HS-27A (cell line): Measurements from ENCODE around the gene GPR35.

Source experiments
- DNase-seq: peaks from one replicate; pipeline ENCODE4 v3.0.0-alpha.2; 2012; ENCODE audit warnings: low read depth, missing footprints

Gene GPR35

DNA sequence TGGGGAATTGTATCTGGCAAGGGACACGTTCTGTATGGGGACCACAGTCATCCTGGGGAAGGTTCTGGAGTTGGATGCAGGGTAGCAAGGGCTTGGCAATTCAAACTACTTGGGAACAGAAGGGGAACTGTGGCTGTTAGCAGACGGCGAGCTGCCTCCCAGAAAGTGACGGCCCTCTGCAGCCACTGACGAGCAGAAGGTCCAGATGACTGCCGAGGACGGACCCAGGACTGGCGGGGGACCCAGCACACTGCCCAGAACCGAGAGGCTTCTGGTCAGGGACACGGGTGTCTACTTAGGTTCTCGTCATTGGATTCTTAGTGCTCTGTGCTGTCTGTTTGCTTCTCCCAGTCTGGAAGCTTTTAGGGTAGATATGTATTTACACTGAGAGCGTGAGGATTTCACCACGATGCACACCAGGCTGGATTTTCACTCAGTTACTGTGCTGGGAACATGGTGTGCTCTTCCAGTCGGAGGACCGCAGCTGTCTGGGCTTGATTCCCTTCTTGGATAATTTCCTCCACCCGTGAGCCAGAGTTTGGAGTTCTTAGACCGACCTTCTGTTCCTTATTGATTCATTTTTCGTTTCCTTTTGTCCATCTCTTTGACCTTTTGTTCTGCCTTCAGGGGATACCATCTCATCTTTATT, 13.4 kb downstream of the GPR35 start:
- no peak for DNase-seq

DNA sequence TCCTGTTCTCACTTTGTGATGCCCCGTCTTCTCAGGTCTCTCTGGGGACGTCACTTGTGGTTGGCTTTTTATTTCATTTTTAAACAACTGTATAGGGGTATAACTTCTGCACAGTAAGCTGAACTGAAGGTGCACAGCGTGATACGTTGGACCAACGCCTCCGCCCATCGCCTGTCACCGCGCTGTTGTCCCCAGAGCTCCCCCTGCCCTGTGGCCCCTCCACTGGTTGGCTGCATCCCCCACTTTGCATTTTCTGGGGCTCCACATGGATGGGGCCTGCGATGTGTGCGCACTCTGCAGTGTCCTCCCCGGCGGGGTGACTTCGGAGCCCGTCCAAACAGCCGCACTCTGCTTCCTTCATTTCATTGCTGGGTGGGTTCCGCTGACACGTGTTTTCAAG, 14.3 kb downstream of the GPR35 start:
- no peak for DNase-seq

DNA sequence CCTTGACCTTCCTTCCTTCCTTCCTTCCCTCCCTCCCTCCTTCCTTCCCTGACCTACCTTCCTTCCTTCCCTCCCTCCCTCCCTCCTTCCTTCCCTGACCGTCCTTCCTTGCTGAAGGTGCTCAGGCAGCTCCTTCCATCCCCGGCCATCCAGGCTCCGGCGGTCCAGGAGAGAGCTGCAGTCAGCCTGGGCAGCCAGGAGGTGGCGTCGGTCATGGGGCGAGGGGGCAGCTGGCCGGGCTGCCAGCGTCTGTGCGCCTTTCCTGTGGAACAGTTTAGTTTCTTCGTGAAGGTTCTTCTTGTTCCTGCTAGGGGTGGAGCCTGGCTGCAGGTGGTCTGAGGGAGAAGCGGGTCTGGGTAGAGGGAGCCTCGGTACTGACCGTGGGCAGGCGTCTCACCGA, 15.7 kb downstream of the GPR35 start:
- no peak for DNase-seq

DNA sequence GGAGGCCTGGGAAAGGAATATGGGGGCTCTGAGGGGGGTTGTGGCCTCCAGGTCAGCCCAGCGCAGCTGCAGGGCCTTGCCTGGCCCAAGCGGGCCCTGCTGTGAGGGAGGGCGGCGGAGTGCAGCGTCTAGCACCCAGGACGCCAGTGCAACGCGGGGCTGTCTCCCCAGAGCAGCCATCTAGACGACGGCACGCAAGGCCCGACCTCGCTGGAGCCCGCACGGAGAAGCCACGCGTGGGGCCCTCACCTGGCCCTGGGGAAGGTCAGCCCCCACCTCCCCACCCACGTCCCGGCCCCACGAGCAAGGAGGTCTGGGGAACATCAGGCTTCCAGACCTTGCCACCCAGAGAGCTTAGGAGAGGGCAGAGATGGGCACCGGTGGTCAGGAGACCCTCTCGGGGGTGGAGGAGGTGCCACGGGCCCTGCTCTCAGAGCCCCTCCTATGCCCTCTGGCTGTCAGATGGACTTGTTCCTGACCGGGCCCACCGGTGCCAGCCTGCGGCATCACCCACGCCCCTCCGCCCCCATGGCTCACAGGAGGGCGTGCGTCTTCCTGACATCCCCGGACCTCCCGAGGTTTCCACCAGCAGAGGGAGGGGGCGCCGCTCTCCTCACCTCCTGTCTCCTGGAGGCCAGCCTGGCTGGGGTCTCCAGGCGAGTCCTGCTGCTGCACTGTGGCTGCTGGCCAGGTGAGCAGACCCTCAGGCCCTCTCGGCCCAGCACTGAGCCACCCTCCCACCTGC, 17.0 kb downstream of the GPR35 start:
- no peak for DNase-seq

DNA sequence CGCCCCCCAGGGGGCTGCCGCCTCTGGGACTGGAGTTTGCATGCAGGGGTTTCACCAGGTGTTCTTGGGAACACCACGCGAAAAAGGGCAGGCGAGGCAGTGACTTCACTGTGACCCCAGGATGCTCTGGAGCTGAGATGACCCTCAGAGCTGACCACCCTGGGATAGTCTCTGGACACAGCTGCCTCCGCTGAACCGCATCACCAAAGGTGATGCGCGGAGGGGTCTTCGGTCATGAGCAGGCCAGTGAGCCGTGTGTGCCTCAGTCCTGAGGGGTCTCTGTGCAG, 17.5 kb downstream of the GPR35 start:
- no peak for DNase-seq

DNA sequence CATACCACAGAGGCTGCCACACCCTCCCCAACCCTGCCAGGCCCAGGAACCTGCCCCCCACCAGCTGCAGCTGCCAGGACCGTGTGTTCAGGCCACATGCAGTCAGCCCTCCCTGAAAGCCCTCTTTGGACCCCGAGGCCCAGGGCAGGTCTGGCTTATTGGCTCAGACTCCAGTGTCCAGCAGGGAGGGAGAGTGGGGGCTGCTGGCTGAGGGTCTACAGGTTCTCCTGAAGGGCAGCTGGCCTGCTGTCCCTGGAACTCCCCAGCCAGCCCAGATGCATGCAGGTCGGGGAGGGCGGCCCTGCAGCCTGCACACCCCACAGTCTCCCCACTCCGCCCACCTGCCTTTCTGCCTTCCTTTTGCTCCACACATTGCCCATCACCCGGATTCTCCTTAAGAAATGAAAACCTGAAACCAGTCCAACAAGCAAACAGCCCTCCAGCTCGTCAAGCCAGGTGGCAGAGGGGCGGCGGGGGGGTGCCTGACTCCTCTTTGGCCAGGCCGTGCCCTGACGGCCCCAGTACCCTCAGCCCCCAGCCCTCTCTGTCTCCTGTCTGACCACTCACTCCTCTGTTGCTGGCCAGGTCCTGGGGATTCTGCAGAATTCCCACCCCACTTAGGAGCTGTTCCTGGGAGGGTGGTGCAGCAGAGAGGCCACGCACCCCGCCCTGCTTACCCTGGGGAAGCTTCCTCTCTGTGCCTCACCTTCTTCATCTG, 18.0 kb downstream of the GPR35 start:
- DNase-seq = no peak

DNA sequence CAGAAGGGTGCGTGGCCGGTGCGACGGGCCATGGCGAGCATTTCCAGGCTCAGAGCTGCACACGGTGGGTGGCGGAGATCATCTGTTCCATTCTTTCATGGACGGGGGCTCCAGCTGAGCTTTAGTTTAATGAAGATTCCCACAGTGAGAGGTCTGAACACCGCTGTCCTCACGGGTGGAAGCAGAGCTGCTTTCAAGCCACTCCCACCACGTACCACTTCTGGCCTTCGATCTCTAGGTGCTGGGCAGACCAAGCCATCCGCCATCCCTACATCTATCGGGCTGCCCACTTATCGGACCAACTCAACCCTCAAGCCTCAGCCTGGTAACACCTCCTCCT, 18.5 kb downstream of the GPR35 start:
- DNase-seq = no peak

DNA sequence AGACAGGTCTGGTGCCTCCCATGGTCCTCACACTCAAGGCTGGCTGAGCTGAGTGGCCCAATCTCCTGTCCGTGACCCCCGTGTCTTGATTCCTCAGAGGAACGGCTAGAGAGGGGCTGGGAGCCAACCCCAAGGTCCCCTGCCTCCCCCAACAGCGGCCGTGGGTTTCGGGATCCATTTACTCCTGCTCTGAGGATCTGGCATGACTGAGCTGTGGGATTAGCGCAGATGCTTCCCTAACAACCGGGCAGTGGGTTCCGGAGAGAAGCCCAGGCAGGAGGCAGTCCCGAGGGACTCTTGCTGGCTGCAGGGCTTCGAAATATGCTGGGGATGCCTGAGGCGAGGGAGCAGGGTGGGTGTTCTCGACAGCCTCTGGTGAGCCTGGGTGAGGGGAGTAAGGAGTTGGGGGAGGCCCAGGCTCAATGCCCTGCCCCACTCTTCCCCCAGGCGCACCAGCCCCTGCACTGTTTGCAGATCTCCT, 18.9 kb downstream of the GPR35 start:
- DNase-seq = no peak

DNA sequence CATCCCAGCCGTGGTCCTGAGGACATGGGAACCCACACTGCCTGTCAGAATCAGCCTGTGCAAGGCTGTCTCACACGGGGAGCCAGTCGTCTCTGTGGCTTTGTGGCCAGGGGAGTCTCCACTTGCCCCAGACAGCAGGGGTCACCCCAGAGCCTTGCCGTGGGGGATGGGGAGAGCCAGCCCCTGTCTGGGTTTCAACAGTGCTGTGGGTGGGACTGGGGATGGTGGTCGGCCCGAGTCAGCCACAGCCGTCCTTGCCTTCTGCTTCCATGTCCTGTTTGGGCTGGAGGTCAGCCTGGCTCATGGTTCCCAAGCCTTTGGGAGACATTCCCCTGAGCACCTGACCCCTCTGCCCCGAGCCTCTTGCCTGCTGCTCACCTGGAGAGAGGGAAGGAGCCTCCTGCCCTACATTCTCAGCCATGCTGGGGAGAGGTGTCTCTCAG, 19.6 kb downstream of the GPR35 start:
- DNase-seq = no peak

DNA sequence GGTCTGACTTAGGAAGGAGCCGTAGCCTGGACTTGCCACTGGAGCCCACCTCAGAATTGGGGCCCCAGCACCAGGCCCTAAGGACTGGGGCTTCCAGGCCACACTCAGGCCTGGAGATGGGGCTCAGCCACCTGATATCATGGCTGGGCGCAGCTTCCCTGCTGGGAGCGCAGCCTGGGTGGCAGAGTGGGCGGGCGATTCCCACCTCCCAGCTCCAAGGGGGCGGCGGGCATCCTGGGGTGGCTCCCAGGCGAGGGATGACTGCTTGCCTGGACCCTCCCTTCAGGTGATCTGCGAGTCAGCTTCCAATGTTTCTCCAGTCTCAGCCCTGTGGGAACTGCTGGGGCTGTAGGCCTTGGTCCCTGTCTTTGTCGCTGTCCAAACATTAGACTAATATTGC, 20.1 kb downstream of the GPR35 start:
- no peak for DNase-seq

DNA sequence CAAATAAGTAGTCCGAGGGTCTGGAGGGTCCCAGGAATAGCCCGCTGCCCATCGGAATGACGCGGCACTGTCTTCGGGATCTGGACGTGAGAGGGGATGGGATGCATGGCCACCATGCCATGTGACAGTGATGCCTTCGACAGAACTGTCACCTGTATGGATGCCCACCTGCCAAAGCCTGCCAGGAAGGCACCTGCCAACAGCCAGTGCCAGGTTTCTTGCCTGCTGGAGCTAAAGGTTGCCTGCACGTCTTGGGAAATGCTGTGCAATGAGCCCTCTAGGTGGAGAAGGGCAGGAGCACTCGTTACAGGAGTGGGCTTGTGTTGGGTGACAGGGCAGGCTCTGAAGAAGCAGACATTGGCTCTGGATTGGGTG, 20.5 kb downstream of the GPR35 start:
- no peak for DNase-seq

DNA sequence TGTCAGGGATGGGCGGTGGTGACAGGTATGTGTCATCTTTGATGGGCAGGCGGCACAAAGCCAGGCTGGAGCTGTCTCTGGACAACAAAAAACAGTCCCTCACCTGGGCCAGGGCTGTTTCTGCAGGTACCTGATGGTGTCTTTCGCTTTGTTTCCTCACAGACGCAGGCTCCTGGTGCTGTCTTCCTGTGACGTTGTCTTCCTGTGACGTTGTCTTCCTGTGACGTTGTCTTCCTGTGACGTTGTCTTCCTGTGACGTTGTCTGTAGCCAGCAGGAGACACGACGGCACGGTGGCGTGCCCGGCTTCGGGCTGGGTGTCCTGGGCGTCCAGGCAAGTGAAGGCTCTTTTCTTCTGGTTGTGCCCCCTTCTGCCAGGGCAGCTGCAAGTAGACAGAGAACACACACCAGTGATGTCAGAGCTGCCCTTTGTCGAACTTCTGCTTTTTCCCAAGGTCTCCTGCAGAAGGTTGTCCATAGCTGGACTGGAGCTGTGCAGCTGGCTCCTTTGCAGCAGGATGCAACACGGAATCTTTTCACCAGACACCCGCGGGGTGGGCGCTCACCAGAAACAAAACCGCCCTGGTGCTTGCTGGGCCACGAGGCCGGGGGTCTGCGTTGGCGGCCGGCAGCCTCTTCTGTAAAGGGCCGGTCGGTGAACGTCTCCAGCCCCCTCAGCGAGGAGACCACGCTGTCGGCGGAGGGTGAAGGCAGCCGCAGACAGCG, 21.1 kb downstream of the GPR35 start:
- no peak for DNase-seq

DNA sequence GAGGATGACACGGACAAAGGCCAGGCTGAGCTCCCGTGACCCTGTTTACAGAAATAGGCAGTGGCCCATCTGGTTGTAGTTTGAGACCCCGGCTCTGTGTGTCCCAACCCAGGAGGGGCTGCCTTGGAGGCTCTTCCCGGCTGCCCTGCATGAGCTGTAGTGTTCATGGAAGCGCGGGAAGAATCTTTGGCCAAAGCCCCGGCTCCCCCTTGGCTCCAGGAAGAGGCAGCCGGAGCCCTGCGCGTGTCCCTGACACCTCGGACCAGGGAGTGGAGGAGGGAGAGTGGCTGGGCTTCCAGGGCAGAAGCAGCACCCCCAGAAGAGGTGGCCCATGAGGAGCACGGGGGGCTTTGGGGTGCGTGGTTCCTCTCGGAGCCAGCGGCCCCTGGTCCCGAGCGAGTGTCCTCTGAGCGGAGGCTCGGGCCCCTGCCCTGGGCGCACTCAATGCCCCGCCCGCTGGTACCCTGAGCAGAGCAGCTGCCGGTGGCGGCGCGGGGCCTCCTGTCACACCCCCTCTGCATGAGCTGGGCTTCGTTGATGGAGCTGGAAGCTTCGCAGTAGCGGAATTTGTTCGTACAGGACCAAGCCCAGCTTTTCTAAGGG, 21.7 kb downstream of the GPR35 start:
- DNase-seq = no peak

DNA sequence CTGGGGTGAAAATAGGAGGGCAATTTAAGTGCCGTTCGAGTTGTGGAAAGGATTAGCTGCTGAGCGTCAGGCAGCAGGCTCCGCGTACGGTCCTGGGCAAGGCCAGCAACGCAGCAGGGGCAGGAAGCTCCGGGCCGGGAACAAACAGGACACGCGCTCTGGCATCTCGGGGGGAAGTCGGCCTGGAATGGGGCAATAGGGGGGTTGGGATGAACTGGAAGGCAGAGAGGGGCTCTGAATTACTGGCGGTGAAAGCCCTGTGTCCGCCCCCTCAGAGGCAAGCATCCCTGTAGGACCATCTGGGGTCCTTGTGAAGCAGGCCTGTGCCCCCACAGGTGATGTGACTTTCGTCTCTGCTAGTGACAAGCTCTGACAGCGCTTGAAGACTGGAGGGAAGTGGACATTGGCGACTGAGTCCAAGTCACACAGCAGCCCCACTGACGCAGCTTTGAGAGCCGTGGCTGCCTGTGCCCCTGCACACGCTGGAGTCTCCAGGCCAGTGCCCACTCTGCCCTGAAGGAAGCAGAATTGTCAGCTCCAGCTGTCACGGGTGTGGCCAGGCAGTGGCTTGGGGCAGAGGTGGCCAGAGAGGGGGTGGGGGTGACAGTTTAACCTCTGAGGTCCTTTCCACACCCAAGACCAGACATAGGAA, 22.3 kb downstream of the GPR35 start:
- DNase-seq = no peak

DNA sequence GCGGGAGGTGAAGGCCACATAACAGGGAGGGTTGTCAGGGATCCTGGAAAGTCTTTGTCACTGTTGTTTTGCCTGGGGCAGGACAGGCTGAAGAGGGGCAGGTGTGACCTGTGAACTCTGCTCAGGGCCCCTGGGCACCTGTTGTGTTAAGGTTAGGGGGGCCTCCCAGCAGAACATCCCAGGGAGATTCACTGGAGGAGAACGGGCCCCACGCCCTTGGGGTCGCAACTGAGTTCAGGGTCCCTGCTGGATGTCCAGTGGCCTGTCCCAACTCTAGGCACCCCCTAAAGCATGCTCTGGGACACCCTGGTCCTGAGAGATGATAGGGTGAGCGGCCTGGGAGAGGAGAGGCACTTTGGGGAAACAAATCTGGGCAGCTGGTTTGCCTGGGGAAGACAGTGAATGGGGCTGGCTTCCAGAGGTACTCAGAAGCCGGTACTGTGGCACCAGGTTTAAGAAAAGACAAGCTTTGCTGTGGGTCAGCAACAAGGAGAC, 22.9 kb downstream of the GPR35 start:
- DNase-seq = no peak

DNA sequence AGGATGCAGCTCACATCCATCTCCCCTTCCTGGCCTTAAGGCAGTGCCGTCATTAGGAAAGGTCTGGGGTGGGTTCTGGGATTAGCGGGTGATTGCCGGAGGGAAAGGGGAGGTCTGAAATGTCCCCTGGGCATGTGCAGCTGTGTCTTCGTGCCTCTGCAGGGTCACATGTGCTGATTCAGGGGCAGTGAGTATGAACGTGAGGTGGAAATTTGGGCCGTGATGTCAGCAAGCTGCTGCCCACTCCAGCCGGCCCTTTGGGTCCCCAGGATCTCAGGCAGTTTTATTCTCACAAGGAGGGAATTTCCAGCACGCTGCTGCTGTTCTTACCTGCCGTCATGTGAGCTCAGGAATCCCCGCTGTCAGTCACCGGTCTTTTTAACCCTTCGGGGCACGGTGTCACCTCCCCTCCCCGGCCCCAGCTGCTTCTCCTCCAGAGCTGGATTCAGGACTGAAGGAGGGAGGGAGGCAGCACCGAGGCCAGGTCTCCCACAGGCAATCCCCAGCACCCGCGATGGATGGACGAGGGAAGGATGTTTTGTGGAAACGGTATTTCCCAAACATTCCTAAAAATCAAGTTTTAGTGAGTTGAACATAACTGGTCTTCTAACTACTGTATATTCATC, 23.5 kb downstream of the GPR35 start:
- DNase-seq = no peak

DNA sequence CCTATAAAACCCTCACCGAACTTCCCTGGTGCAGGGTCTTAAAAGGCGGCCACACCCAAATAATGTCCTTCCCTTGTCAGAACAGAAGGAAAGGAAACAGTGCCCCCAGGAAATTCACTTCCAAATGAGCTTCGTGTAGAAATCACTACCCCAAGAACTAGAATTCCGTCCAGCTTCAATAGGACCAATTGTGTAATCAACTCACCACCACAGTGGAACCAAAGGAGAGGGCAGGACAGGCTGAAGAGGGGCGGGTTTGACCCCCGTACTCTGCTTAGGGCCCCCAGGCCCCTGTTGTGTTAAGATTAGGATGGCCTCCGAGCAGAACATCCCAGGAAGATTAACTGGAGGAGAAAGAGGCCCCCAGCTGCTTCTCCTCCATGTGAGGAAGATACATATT, 24.1 kb downstream of the GPR35 start:
- DNase-seq = no peak

DNA sequence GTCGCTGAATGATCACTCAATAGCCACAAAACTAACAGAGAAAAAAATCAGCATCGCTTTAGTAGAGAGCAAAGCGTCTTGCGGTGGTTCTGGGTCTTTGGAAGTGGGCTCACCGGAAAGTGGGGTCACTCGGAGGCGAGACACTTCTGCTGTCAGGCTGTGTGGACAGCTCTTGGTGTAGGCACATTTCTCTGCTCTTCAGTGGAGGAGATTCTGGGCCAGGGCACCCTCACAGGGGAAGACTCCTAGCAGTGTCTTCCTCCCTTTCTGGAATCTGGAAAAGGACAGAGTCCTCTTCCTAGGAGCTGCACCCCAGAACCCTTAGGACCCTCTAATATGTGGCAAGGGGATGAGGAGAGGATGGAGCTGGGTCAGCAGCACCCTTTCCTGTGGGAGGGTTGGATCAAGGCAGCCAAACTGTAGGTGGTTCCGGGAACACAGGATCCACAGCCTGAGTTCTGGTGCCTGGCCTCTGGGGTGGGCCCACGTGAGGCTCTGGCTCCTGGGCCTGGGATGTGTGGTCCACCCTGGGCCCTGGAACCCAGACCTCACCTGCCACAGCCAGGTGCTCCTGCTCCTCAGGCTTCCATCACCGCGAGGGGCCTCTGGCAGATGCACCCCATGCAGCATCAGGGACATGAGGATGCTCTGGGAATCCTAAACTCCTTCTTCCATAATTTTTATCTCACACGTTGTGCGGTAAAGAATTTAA, 25.1 kb downstream of the GPR35 start:
- no peak for DNase-seq

DNA sequence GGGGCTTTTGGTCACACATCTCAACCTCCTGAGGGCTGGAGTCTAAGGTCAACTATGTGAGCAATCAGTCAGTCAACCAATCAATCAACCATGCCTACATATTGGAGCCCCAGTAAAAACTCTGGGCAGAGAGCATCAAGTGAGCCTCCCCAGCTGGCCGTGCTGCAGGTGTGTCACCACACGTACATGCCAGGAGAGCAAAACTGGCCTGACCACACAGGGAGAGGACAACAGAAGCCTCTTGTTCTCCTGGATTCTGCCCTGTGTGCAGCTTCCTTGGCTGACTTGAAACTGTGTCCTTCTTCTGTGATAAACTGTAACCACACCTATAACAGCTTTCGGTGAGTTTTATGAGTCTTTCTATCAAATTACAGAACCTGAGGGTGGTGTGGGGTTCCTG, 25.9 kb downstream of the GPR35 start:
- DNase-seq = no peak
